M059J (cell line): ENCODE data around the gene FAM221B. TPM values are rescaled to one million over a fixed set of nuclear protein-coding genes. Genes with fewer than 3 reads are reported as not detected.

Source experiments
- DNase-seq: peaks from one replicate; pipeline ENCODE4 v3.0.0-alpha.2; 2012; ENCODE audit warnings: low read depth
- total RNA-seq: library from RNA; depleted of rRNA; stranded (reverse); fragments of >200 nt; shearing (Covaris generic); gene quantifications from 2 replicates; pipeline ENCODE4 v1.2.3, GENCODE V29; 2014

FAM221B gene
- total RNA-seq, 1 experiment from 2014 or later, result not detected

- peak; percentile 83 for DNase-seq
Measured at GRCh38 chr9:35847792-35848572, 19.4 kb upstream of the FAM221B start.

DNA sequence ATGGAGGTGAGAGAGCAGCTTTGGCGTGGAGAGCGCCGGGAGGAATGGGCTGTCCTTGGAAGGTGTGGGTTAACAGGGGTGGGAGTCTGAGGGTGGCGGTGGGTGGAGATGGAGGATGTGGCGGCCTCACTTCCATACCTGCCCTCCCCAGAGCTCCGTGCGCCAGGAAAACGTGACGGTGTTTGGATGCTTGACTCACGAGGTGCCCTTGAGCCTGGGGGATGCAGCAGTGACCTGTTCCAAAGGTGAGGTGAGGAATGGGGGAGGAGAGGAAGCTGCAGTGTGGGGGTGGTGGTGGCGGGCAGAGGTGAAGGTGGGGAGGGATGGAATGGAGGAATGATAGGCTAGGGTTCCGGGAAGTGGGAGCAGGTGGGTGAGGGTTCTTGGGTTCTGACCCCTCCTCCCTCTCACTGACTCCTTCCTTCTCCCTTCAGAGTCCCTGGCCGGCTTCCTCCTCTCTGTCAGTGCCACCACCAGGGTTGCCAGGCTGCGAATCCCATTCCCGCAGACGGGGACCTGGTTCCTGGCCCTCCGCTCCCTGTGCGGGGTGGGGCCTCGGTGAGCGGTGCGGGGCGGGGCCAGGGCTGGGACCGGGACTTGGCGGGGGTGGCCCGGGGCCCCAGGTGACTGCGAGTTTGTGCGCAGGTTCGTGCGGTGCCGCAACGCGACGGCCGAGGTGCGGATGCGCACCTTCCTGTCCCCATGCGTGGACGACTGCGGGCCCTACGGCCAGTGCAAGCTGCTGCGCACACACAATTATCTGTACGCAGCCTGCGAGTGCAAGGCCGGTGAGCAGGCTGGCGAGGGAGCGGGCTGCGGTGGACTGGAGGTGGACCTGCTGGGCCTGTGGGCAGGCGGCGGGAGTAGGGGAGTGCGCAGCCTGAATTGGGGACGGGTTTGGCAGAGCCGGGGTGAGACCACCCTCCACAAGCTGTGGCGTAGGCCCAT lies 17.6 kb upstream of the FAM221B start:
- DNase-seq, result no peak

- peak; percentile 92 for DNase-seq
Measured at GRCh38 chr9:35844628-35845270, 16.2 kb upstream of the FAM221B start.

GRCh38 chr9:35842795-35843194 lies 14.3 kb upstream of the FAM221B start:
- no peak for DNase-seq

DNA sequence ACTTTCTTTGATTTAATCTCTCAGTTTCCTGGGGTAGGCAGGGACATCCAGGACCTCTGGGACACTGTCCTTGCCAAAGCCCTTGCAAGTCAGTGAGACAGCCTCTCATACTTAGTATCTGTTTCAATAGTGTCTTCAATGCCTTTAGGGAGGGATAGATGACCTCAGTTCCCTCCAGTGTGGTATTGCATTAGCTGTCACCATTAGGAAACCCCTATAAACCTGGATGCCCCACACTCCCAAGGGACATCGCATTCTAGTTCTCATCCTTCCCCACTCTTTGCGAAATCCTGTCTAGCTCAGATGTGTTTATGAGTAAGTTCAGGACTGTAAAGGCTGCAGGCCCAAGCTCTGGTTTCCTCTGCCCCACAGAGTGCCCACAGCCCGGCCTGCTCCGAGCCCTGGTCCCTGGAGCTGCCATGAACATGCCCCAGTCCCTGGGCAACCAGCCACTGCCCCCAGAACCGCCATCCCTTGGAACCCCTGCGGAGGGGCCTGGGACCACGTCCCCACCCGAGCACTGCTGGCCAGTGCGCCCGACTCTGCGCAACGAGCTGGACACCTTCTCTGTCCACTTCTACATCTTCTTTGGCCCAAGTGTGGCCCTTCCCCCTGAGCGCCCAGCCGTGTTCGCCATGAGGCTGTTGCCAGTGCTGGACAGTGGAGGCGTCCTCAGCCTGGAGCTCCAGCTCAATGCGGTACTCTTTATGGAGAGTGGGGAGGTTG lies 13.7 kb upstream of the FAM221B start:
- DNase-seq, result no peak

DNA sequence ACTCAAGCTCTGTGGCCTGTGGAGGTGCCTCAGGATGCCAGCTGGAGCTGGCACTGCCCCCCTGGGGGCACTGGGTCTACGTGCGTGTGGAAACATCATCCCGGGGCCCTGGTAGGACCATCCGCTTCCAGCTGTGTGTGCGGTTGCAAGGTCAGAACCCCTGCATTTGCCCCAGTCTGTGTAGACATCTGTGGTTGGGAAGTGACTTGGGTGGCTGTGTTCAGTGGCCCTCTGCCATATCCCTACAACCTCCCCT lies 13.0 kb upstream of the FAM221B start:
- DNase-seq, result no peak

DNA sequence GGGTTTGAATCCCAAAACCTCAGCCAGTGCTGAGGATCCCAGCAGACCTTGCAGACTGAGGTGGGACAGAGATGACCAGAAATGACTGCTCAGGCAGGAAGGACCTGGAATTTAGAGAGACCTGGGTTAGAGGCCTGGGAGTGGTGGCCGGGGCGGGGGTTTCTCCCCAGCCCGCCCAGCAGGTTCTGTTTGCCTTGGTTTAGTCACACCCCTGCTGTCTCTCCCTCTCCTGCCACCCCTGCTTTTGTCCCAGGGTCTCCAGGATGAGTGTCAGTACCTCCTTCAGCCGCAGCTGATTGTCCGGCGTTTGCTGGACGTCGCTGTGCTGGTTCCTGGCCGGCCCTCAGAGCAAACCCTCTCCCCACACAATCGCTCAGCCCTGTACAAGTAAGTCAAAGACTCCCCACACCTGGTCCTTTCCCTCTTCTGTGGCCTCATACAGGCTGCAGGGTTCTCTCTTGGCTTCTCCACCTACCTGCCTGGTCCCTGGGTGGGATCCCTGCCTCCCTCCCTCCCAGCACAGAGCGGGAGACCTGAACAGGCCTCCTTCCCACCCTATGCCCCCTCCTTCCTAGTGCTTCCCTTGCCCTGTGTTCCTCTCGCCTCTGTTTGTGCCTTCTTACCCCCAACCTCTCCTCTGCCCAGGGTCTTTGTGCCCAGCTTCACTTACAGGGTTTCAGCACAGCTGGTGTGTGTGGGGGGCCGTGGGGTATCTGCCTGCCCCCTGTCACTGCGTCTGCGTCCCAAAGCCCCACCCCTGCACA lies 12.5 kb upstream of the FAM221B start:
- DNase-seq, result no peak

DNA sequence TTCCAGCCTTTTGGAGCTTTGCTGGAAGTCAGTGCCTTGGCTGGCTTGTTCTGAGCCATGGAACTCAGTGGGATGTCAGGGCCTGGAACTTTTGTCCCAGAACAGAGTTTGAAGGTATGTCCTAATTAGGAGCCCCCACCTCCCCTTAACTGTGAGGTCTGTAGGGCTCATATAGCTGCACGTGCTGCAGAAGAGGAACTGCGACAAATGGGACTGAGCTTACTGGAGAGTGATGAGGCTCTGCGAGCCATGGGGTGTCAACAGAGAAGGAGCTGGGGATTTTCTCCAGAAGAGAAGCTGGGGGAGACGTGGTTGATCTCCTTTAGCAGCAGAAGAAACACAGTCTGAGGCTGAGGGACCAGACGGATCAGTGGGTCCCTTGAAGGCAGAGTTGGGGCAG lies 11.4 kb upstream of the FAM221B start:
- no peak for DNase-seq

- DNase-seq, result no peak
Measured at GRCh38 chr9:35836595-35836994, 8.1 kb upstream of the FAM221B start.

DNA sequence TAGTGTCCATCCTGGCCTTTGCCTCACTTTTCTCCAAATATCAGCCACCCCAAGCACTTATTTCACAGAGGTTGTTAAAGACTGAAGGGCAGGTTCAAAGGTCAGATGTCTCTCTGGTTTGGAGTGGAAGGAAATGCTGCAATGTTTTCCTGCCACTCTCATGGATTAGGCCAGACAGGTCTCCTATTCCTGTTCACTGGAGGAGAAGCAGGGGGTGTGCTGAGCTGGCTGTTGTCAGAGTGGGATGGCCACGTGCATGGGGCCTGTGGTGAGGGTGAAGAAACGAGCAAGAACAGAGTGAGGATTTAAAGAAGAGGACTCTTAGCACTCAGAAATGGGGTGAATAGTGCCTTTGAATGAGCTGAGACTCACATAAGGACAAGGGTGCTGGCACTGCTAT lies 7.2 kb upstream of the FAM221B start:
- DNase-seq, result no peak

DNA sequence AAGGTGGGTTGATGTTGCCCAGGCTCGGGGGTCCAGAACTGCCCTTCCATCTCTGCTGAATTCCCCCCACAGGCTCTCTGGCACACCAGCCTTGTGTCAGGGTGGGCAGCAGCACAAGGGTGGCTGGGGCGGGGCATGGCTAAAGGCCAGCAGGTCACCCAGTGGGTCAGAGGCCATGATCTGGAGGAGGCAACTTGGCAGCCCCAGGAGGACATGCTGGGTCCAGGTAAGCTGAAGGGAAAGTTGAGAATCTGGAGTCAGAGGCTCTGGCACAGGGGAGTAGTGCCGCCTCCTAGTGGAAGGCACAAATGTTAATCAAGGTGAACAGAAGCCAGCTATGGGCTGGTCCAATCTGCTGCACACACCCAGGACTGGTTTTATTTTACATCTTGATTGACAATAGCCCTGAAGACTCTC lies 6.7 kb upstream of the FAM221B start:
- DNase-seq, result no peak

GRCh38 chr9:35834260-35835215 lies 6.0 kb upstream of the FAM221B start:
- no peak for DNase-seq

GRCh38 chr9:35832814-35833213 lies 4.3 kb upstream of the FAM221B start:
- DNase-seq, result no peak

GRCh38 chr9:35831040-35831439 lies 2.5 kb upstream of the FAM221B start:
- DNase-seq, result no peak

GRCh38 chr9:35829764-35830096 lies 1.2 kb upstream of the FAM221B start:
- no peak for DNase-seq

GRCh38 chr9:35829084-35829763 lies 692 bp upstream of the FAM221B start, which contains the start of gene TMEM8B:
TSS of gene TMEM8B (plus strand) at chr9:35829228. CDS start at chr9:35829448, 220 bp downstream.
- peak; percentile 90 for DNase-seq

- DNase-seq, result peak; percentile 70
Measured at GRCh38 chr9:35827486-35827885, 1.0 kb downstream of the FAM221B start.

DNA sequence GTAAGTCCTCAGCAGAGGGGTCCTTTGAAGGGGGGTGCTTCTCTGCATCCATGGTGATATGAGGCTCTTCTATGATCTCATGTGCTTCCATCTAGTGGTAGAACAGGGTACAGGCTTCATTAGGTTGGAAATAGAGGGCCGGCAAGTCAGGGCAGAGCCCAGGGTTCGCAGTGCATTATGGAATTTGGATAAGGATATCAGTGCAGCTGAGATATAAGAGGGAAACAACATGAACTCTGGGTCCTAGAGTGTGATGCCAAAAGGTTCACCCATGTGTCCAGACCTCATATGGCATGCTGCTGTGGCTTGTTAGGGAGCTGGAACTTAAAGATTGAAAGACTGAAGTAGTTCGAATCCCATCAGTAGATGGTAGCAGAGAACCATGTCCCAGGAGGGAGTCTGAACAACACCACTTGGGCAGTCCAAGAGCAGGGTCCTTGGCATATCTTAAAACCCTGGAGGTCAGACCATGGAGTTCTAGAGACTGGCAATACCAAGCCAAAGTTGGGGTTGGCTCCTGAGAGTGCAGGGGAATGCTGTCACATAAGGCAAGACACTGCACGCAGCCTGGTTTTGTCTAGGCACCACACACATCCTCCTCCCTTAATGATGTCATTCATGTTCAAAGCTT lies 2.3 kb downstream of the FAM221B start:
- peak; percentile 70 for DNase-seq

GRCh38 chr9:35822926-35823325 lies 5.6 kb downstream of the FAM221B start:
- no peak for DNase-seq
